Subcutaneous adipose tissue (tissue), 4 donors: ENCODE results near the gene ABHD17C. TPM values are rescaled to one million over a fixed set of nuclear protein-coding genes. Genes with fewer than 3 reads are reported as not detected.

Source experiments
- total RNA-seq, 4 donors: library from RNA; depleted of rRNA; stranded (reverse); fragments of >200 nt; gene quantifications; one replicate each; pipeline ENCODE4 v1.1.0, GENCODE V29; 2016
- TF ChIP-seq, protein P1 (sequence below): fragments of 450-650 bp; IDR thresholded peaks from one replicate; pipeline ENCODE4 v1.5.1; 2016; ENCODE audit warnings: low read depth, mild to moderate bottlenecking, control low read depth, antibody characterized with exemption, moderate library complexity

Gene ABHD17C
- total RNA-seq, 4 donors from 2014 or later = 0.57 to 2.8 (median 1.7) TPM

DNA sequence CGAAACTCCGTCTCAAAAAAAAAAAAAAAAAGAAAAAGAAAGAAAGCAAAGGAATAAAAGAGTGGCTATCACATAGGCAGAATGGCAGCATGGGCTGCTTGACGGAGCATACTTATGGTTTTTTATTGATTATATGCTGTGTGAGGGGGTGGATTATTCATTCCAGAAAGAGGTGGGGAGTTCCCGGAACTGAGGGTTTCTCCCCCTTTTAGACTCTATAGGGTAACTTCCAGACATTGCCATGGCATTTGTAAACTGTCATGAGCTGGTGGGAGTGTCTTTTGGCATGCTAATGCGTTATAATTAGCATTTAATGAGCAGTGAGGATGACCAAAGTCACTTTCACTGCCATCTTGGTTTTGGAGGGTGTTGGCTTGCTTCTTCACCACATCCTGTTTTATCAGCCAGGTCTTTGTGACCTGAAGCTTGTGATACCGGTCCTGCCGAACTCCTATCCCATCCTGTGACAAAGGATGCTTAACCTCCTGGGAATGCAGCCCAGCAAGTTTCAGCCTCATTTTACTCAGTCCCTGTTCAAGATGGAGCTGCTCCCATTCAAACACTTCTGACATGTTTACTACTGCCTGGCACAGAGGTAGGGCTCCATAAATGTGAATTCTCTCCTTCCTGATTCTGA is 15.8 kb upstream of the ABHD17C start:
- TF ChIP-seq, protein P1, sequence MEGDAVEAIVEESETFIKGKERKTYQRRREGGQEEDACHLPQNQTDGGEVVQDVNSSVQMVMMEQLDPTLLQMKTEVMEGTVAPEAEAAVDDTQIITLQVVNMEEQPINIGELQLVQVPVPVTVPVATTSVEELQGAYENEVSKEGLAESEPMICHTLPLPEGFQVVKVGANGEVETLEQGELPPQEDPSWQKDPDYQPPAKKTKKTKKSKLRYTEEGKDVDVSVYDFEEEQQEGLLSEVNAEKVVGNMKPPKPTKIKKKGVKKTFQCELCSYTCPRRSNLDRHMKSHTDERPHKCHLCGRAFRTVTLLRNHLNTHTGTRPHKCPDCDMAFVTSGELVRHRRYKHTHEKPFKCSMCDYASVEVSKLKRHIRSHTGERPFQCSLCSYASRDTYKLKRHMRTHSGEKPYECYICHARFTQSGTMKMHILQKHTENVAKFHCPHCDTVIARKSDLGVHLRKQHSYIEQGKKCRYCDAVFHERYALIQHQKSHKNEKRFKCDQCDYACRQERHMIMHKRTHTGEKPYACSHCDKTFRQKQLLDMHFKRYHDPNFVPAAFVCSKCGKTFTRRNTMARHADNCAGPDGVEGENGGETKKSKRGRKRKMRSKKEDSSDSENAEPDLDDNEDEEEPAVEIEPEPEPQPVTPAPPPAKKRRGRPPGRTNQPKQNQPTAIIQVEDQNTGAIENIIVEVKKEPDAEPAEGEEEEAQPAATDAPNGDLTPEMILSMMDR = no peak

DNA sequence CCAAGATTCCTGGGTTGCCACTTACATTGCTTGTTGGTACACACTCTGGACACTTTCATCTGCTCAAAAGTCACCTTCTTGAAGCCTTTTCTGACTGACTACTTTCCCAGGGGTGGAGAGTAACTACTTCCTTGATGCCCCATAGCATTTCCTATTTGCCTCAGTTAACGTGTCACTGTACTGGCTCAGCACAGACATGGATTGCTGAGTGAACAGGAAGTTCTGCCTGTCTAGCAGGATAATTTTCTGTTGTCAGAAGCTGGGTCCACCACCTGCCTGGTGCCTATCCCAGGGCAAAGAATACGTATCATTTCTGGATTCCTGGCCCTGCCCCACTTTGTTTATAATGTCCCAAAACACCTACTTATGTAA is 15.3 kb upstream of the ABHD17C start:
- TF ChIP-seq, protein P1 = no peak

DNA sequence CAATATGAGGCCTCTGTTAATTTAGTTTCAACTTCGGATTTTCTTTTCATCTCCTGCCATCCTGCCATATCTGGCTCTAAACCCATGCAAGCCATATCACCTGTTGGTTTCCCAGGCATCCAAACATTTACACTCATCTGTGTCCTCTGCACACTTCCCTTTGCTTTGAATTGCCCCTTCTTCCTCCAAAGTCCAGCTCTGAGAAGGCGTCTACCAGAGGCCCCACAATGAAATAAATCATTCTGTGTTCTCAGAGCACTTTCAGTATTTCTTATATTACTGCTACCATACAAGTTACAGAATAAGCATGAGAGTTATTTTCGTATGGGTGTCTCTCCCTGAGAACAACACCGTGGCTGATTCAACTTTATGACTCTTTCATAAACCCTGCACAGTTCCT is 12.9 kb upstream of the ABHD17C start:
- TF ChIP-seq, protein P1 = no peak

DNA sequence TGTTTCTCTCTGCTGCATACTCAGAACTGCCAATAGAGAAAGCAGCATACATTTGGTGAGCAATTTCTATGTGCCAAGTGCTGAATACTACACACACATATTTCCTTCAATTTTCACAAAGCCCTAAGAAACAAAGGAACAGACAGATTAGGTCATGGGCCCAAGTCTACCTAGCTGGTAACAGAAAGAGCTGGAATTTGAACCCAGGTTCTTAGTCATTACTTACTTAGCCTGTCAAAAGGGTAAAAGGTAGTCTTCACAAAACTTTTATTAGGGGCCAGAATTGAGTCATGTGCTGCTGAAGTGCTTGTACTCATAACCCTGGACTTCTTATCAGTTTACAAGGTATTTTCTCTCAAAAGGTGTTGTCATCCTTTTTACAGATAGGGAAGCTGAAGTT is 10.4 kb upstream of the ABHD17C start:
- TF ChIP-seq, protein P1 = no peak

DNA sequence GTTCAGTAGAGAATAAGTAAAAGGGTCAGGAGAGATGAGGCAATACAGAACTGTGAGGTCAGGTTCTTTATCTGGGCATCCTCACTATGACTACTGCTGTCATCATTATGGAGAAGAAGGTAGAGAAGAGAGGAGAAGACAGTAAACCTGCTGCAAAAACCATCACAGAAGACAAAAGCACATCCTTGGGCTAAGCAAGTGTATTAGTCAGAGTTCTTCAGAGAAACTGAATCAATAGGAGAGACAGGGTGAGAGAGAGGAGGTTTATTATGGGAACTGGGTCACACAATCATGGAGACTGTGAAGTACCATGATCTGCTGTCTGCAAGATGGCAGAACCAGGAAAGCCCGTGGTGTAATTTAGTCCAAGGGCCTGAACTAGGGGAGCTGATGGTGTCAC is 9.5 kb upstream of the ABHD17C start:
- TF ChIP-seq, protein P1 = no peak

DNA sequence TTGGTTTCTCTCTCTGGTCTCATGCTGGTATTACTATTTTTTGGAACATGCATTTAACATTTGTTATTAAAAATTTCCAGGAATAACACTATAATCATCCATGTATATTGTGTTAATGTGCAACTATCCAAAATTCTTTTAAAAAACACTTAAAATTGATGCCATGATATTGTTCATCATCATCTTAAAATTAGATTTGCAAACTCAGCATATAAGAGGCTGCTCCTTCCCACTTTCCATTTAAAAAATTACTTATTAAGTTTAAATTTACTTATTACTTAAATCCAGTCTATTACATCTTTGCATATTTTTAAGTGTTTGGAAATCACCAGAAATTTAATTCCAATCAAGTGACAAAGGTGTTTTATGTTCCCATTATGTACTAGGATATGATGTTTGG is 5.8 kb upstream of the ABHD17C start:
- TF ChIP-seq, protein P1 = no peak

DNA sequence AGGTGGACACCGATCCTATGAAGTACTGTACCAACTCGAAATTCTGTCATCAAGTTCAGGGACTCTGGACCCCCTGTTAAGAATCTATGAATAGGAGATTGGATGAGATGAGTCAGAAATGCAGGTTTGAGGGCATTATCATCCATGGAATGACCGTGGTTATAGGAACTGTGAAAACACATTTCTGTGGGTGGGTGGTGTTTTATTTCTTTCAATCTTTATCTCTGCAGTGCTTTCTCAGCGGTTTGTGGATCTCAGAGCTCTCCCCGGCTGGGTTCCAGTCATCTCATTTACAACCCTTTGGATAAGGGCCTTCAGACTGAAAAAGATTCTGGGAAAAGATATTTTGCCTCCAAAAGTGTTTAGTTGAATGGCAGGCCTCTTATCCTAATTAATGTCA is 5.4 kb upstream of the ABHD17C start:
- TF ChIP-seq, protein P1 = no peak
